ENCODE data around the gene MLLT1.

Gene MLLT1

DNA sequence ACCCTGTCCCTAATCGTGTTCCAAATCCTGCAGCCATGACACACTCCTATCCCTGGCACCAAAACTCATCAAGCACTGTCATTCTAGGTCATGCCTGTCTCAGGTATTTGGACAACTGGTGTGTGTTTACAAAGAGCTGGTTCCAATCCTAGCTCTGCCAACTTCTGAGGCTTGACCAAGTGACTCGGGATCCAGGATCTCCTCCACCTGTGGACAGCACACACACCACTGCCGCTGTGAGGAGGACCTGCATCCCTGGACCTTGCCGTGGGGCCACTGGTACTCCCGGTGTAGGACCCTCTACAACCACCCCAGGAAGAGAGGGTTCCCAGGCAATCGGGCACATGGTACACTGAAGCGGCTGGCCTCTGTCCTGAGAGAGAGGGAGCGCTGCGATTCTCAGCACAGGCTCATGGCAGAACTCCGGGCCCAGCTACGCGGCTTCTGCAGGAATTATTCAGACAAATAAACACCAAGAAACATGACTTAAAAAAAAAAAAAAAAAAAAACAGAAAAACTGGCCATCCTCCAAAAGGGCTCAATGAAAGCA is 20.4 kb downstream of the MLLT1 start:
- no peaks in the 10 kb centered on the region for H3F3A ChIP-seq (ENCODE audit: control insufficient read depth, insufficient read depth)
- no peak overlapping the region for H3K27ac ChIP-seq (ENCODE audit: low read depth, low read length)
- peaks cover 58% of the 10 kb centered on the region for H3K79me2 ChIP-seq (ENCODE audit: control insufficient read depth, low read length)
- no peaks in the 10 kb centered on the region for H3K27me3 ChIP-seq (ENCODE audit: control insufficient read depth, low read length)
- H3K4me3 ChIP-seq (ENCODE audit: low read length): no peak overlapping the region
- TF ChIP-seq, protein P1, sequence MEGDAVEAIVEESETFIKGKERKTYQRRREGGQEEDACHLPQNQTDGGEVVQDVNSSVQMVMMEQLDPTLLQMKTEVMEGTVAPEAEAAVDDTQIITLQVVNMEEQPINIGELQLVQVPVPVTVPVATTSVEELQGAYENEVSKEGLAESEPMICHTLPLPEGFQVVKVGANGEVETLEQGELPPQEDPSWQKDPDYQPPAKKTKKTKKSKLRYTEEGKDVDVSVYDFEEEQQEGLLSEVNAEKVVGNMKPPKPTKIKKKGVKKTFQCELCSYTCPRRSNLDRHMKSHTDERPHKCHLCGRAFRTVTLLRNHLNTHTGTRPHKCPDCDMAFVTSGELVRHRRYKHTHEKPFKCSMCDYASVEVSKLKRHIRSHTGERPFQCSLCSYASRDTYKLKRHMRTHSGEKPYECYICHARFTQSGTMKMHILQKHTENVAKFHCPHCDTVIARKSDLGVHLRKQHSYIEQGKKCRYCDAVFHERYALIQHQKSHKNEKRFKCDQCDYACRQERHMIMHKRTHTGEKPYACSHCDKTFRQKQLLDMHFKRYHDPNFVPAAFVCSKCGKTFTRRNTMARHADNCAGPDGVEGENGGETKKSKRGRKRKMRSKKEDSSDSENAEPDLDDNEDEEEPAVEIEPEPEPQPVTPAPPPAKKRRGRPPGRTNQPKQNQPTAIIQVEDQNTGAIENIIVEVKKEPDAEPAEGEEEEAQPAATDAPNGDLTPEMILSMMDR (IDR thresholded peaks at IDR 0.05; ENCODE audit: low read depth, low read length, poor library complexity, severe bottlenecking): no peak
- TF ChIP-seq EZH2phosphoT487 (IDR thresholded peaks at IDR 0.05; ENCODE audit: borderline replicate concordance, low read length): no peak
- H4K20me1 ChIP-seq (ENCODE audit: control insufficient read depth, insufficient read depth, low read depth, low read length): peaks cover 22% of the 10 kb centered on the region
- no peak overlapping the region for H3K4me2 ChIP-seq (ENCODE audit: low read length)
- peaks cover 54% of the 10 kb centered on the region for H3K36me3 ChIP-seq (ENCODE audit: control insufficient read depth, low read length)
- no peaks in the 10 kb centered on the region for H3K9me2 ChIP-seq (replicated peaks; ENCODE audit: control insufficient read depth, low read length)
- H3K4me1 ChIP-seq (ENCODE audit: control insufficient read depth, low read length): 0 out of 2 replicates have a peak, but pooled peaks cover 3% of the 10 kb centered on the region
- H3K9me3 ChIP-seq (ENCODE audit: control insufficient read depth, insufficient read depth, low read length): no peaks in the 10 kb centered on the region

GRCh38 chr19:6258812-6259311 is 20.9 kb downstream of the MLLT1 start:
- H3K9me3 ChIP-seq (ENCODE audit: control insufficient read depth, insufficient read depth, low read length): no peaks in the 10 kb centered on the region
- H3K27me3 ChIP-seq (ENCODE audit: control insufficient read depth, low read length): no peaks in the 10 kb centered on the region
- no peak overlapping the region for H3K4me2 ChIP-seq (ENCODE audit: low read length)
- H3K36me3 ChIP-seq (ENCODE audit: control insufficient read depth, low read length): peaks cover 55% of the 10 kb centered on the region
- H3K27ac ChIP-seq (ENCODE audit: low read depth, low read length): no peak overlapping the region
- TF ChIP-seq EZH2phosphoT487 (IDR thresholded peaks at IDR 0.05; ENCODE audit: borderline replicate concordance, low read length): no peak
- TF ChIP-seq, protein P1 (IDR thresholded peaks at IDR 0.05; ENCODE audit: low read depth, low read length, poor library complexity, severe bottlenecking): no peak
- H3K4me1 ChIP-seq (ENCODE audit: control insufficient read depth, low read length): 0 out of 2 replicates have a peak, but pooled peaks cover 3% of the 10 kb centered on the region
- H4K20me1 ChIP-seq (ENCODE audit: control insufficient read depth, insufficient read depth, low read depth, low read length): peaks cover 22% of the 10 kb centered on the region
- peaks cover 60% of the 10 kb centered on the region for H3K79me2 ChIP-seq (ENCODE audit: control insufficient read depth, low read length)
- no peaks in the 10 kb centered on the region for H3K9me2 ChIP-seq (replicated peaks; ENCODE audit: control insufficient read depth, low read length)
- H3F3A ChIP-seq (ENCODE audit: control insufficient read depth, insufficient read depth): no peaks in the 10 kb centered on the region
- no peak overlapping the region for H3K4me3 ChIP-seq (ENCODE audit: low read length)

GRCh38 chr19:6253954-6254733 is 25.6 kb downstream of the MLLT1 start:
- no peaks in the 10 kb centered on the region for H3K9me2 ChIP-seq (replicated peaks; ENCODE audit: control insufficient read depth, low read length)
- H3K27me3 ChIP-seq (ENCODE audit: control insufficient read depth, low read length): no peaks in the 10 kb centered on the region
- TF ChIP-seq, protein P1 (IDR thresholded peaks at IDR 0.05; ENCODE audit: low read depth, low read length, poor library complexity, severe bottlenecking): no peak
- TF ChIP-seq EZH2phosphoT487 (IDR thresholded peaks at IDR 0.05; ENCODE audit: borderline replicate concordance, low read length): no peak
- H3K4me3 ChIP-seq (ENCODE audit: low read length): no peak overlapping the region
- H3K79me2 ChIP-seq (ENCODE audit: control insufficient read depth, low read length): peaks cover 91% of the 10 kb centered on the region
- H3K4me1 ChIP-seq (ENCODE audit: control insufficient read depth, low read length): peaks cover 17% of the 10 kb centered on the region
- peaks cover 29% of the 10 kb centered on the region for H4K20me1 ChIP-seq (ENCODE audit: control insufficient read depth, insufficient read depth, low read depth, low read length)
- H3K36me3 ChIP-seq (ENCODE audit: control insufficient read depth, low read length): peaks cover 27% of the 10 kb centered on the region
- H3K27ac ChIP-seq (ENCODE audit: low read depth, low read length): no peak overlapping the region
- no peaks in the 10 kb centered on the region for H3F3A ChIP-seq (ENCODE audit: control insufficient read depth, insufficient read depth)
- no peak overlapping the region for H3K4me2 ChIP-seq (ENCODE audit: low read length)
- H3K9me3 ChIP-seq (ENCODE audit: control insufficient read depth, insufficient read depth, low read length): no peaks in the 10 kb centered on the region
